ENCODE results near the gene SOAT1. TPM values are rescaled to one million over a fixed set of nuclear protein-coding genes. Genes with fewer than 3 reads are reported as not detected.

SOAT1 gene
- total and polyA plus RNA-seq, 10 of the 15 experiments (the other 5 are each of a cell fraction or from before 2014, with no cell fraction given) = 8.6 to 68.5 (median 22.3) TPM

- 0 out of 4 replicates have a peak, but pooled peaks cover 0 to 2% of the 10 kb centered on the region in 2 experiments for H3K27me3 ChIP-seq (replicated peaks in 1 of 2; ENCODE audit: control insufficient read depth in 2 of 2, insufficient read depth in 2 of 2, low read length in 1 of 2)
- ChIA-PET SMC1A (ENCODE audit: uncharacterized antibody, unreplicated experiment) (interaction anchor here (0.7 to 2.0 kb wide), 9 partner anchors 11 to 361 kb away, joined by 3 to 12 read pairs (median 4); partner anchors contain the start of gene TOR3A), RAD21 (ENCODE audit: unreplicated experiment) (interaction anchor here (1.4 to 2.4 kb wide), 2 partner anchors 72 to 283 kb away, joined by 4 to 18 read pairs; partner anchors contain the start of gene SOAT1), POLR2A (interaction anchor here (0.9 to 1.2 kb wide), 4 partner anchors 46 to 284 kb away, joined by 3 to 8 read pairs (median 4); partner anchors contain the start of gene SOAT1), CTCF (interaction anchor here (0.6 to 7.6 kb wide), 11 partner anchors 10 to 363 kb away, joined by 3 to 87 read pairs (median 3); partner anchors contain the start of genes SOAT1 and TOR3A)
- BruUV-seq (replicated peaks) = TSS peak; percentile 72
- peak overlapping the region; percentile 91 for H3K9ac ChIP-seq (ENCODE audit: control insufficient read depth, insufficient read depth, low read length)
- no peaks in the 10 kb centered on the region for H3K9me3 ChIP-seq (replicated peaks; ENCODE audit: control insufficient read depth, insufficient read depth, low read length)
- H3K4me3 ChIP-seq = peak overlapping the region; percentile 79
- peak overlapping the region; percentile 86 for H3K4me2 ChIP-seq (ENCODE audit: control insufficient read depth, insufficient read depth)
- no peaks in the 10 kb centered on the region for H4K20me1 ChIP-seq (ENCODE audit: control insufficient read depth, insufficient read depth)
- TF ChIP-seq KAT2A (conservative IDR thresholded peaks at IDR 0.05; ENCODE audit: control insufficient read depth, low read depth, low read length) (no peak), RFX5 (IDR thresholded peaks at IDR 0.05; ENCODE audit: low read depth, low read length) (no peak), ETV6 (conservative IDR thresholded peaks at IDR 0.05 in 1 of 2, IDR thresholded peaks at IDR 0.05 in 1 of 2; ENCODE audit: borderline replicate concordance in 1 of 2, low read depth in 1 of 2) (0 out of 4 replicates have a peak, but pooled peaks of 1 of the 2 experiments have one; percentile 16), NRF1 (conservative IDR thresholded peaks at IDR 0.05; ENCODE audit: low read depth, low read length) (no peak)
- intact Hi-C loops (cut with micrococcal nuclease; ENCODE audit: unreplicated experiment) (loop anchor here (5.0 kb wide), 3 partner anchors 339 to 824 kb away; partner anchors contain the start of gene FAM20B), in situ Hi-C loops (cut with MboI) (loop anchor here (5.0 to 25.0 kb wide), 4 partner anchors 244 to 834 kb away; partner anchors contain the start of gene TOR3A)
- 2% methylated on average over 28 of the region's 28 CpGs for WGBS (ENCODE audit: insufficient coverage, insufficient replicate concordance, low lambda C conversion rate, missing lambda C conversion rate)
- FAIRE-seq = no peak
- peak overlapping the region; percentile 100 for H2AFZ ChIP-seq (ENCODE audit: control insufficient read depth, low read depth, low read length)
- H3K27ac ChIP-seq (ENCODE audit: control insufficient read depth, insufficient read depth) = peak overlapping the region; percentile 97; the same call in 1 of the 2 replicates
- no peak; the same call in none of the 3 replicates for ATAC-seq
- DNase-seq (ENCODE audit: low read depth, low spot score) = no peak
- H3K4me1 ChIP-seq (ENCODE audit: control insufficient read depth, insufficient read depth, low read length) = no peaks in the 10 kb centered on the region; the same call in 1 of the 2 replicates
- no peaks in the 10 kb centered on the region for H3K79me2 ChIP-seq (ENCODE audit: control insufficient read depth, insufficient read depth, low read length)
- H3K36me3 ChIP-seq (ENCODE audit: control insufficient read depth in 2 of 2, insufficient read depth in 2 of 2, low read length in 1 of 2) = no peaks in the 10 kb centered on the region
These were observed 72.7 kb downstream of the SOAT1 start for GRCh38 chr1:179366093-179366800.
